Ammon's horn (tissue), 1 donor: ENCODE measurements around the gene SEPTIN11.
"Not testable (repeated sequence)": the region's sequence is repeated elsewhere in the genome, so short reads cannot be mapped to it uniquely, and the experiment has no call there.

Source experiments
- DNase-seq: peaks from one replicate; pipeline ENCODE4 v3.0.0-alpha.2; 2016; ENCODE audit warnings: low spot score

SEPTIN11 gene

GRCh38 chr4:76952071-76952470, 2.5 kb downstream of the SEPTIN11 start:
- DNase-seq = no peak

DNA sequence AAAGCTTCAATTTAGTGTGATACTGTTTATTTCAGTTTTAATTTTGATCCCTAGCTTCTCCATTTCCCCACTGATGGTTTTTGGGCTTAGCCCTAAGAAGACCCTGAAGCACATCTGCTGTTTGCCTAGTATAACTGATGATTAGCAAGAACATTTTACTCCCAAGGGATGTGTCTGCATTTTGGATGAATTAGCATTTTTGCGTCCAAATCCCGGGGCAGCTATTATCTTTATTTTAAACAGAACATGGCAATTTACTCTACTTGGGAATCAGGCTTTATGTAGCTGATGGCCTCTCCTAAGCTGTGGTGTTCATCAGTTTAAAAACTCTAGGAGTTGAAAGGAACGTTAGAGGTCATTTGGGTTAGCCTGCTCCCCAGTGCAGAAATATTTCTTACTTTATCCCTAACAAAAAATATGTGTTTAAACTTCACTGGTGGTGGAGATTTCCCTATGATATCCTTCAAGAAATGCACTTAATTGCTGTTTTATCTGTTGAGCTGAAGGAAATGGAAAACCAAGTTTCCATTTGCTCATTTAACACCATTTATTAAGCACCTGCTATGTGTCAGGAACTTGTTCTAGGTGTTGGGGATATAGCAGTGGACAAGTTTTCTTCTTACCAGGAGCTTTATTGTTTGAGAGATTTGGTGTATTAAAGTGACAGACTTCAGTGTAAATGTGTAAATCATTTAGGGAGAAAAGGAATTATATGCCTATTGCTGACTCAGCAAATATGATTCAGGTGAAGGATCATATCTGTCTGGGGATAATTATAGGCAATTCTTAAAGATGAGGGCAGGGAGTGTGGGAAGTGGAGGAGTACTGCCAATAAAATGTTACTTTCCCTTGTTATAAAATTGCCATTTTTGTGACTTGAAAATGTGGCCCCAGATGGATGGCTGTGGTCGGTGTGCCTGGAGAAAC, 3.4 kb downstream of the SEPTIN11 start:
- no peak for DNase-seq

DNA sequence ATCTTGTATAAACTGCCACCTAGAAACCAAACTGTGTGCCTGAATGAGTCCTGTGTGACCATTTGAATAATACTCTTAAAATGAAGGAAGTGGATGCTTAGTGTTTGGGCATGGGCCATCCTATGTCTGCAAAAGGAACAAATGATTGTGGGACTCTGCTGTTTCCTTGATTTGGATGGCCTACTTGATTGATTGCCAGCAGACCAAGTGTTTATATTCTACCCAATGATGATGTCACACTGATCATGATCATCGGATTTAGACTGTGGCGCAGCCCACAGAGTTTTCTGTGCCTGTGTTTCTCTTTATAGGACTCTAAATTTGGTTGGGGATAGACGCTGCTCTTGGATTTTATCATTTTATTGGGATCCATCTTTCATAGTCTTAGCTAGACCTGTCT, 4.4 kb downstream of the SEPTIN11 start:
- DNase-seq = no peak

- no peak for DNase-seq
Measured at GRCh38 chr4:76954489-76954888, 4.9 kb downstream of the SEPTIN11 start.

- DNase-seq = no peak
Measured at GRCh38 chr4:76955182-76955581, 5.6 kb downstream of the SEPTIN11 start.

GRCh38 chr4:76957004-76957738, 7.6 kb downstream of the SEPTIN11 start:
- DNase-seq = no peak

GRCh38 chr4:76958891-76959290, 9.3 kb downstream of the SEPTIN11 start:
- DNase-seq = no peak

DNA sequence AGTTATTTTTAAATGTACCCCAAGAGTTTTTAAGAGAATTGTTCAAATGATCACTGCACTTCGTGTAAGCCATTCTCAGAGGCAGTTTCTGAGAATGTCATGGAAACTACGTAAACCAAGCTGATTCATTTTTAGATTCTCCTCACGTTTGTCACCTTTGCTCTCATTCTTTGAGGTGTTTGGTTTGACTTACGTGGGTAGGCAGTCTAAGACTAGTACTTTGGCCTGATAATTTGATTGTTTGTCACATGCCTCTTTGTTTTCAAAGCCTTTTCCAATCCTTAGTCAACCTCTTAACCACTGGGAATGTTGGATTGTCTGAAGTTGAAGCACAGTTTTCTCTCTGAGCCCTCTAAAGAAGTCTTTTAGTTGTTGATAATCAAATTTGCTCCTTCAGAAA, 10.5 kb downstream of the SEPTIN11 start:
- no peak for DNase-seq

DNA sequence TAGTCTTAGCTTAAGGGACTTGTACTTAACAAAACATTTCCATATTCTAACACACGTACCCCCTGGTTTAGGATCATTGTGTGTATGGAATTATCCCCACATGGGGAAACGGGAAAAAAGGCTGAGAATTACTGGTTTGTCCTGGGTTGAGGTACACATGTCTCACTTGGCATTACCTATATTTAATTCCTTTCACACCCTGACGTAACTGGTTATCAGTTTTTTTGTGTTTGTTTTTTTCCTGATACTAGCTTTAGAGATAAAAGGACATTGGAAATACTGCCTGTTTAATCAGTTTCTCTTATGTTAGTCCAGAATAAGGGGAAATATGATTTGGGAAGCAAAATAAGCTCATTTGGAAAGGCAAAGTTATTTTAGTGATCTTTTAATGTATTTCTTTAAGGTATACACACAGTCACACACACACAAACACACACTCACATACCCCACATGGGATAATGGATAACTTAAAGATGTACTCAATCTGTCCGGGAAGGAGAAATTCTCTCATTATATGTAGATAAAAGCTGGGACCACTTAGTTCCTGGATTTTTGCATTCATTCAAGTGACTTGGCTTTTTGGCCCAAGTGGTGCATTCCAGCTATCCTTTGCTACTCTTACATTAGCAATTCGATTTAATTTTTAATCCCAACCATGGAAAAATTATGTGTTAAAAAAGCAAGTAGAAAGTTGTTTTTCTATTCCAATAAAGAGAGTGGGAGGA, 13.0 kb downstream of the SEPTIN11 start:
- no peak for DNase-seq

DNA sequence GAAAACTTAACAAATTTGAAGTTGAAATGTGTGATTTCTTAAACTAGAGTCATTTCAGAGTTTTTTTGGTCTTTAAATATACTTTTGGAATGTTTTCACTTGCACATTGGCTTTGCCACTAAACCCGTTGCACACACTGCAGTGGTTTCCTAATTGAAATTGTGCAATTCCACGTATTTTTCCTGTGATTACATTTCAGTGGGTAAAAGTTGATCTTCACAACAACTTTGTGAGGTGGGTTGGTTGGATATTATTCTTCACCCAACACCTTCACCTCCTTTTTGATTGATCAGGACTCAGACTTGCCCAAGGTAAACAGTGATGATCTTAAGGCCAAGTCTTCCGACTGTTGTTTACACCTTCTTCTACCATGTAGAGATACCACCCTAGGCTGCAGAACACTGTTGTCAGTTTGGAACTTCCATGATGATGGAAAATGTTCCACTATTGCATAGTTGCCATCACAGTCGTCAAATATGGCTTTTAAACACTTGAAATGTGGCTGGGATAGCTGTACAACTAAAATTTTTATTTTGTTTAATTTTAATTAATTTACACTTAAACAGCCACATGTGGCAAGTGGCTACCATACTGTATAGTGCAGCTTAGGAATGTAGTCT, 13.7 kb downstream of the SEPTIN11 start:
- DNase-seq = no peak

GRCh38 chr4:76963927-76964326, 14.4 kb downstream of the SEPTIN11 start:
- not testable (repeated sequence) for DNase-seq

GRCh38 chr4:76964769-76965168, 15.2 kb downstream of the SEPTIN11 start:
- no peak for DNase-seq

GRCh38 chr4:76965866-76966579, 16.5 kb downstream of the SEPTIN11 start:
- DNase-seq = no peak

DNA sequence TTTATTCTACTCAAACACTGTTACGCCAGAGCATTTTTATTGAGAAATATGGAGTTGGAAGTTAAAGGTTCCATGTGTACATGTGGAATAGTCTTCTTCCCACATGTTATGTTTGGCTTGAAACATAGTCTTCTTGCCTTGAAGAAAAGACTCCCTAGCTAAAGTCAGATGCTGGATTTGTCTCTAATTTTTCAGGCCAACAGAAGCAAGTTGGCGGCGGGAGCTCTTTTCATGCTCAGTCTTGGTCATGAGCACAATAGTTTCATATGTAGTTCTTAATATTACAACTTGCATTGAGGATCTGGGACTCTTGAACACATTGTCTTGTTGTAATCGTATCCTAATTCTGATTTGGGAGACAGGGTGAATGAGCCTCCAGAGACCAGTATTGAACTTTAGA, 19.4 kb downstream of the SEPTIN11 start:
- DNase-seq = no peak

- DNase-seq = no peak
Measured at GRCh38 chr4:76969495-76969894, 19.9 kb downstream of the SEPTIN11 start.

DNA sequence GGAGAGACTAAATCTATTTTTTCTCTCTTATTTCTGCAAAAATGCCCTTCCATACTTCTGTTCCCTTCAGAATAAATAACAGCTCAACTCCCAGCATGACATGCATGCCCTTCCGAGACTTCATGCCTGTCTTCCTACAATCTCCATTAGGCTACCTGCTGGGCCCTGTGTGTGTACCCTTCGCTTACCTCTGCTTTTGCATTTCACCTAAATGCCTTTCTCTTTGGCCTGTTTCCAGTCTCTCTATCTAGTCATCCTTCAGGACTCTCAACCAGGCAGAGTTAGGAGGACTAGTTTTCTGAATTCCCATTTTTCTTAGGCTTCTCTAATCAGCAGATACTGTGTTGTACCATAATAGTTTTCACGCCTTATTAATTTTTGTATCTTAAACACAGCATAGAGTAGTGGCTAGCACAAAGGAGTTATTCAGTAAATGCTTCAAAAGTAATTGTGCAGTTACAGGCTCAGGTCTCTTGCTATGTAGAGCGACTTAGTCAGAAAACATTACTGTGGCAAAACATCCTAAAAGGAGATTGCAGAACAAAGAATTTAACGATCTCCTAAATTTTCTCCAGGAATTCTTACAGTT, 20.5 kb downstream of the SEPTIN11 start:
- DNase-seq = no peak

- no peak for DNase-seq
Measured at GRCh38 chr4:76972306-76972705, 22.8 kb downstream of the SEPTIN11 start.

DNA sequence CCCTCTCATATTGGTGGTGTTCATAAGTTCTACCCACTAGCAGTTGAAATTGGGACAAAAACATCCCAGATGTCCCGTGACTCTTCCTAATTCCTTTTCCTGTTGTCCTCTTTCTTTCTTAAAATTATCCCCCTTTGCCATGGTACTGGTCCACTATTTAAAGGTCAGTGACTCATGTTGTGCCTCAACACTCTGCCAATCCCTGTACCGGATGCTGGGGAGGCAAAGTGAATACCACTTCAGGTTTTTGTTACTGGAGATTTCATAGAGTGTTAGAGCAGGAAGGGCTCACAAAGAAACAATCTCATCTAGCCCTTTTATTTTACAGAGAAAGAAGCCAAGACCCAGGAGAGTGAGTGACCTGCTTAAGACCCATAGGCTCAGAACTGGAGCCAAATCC, 24.6 kb downstream of the SEPTIN11 start:
- DNase-seq = no peak

GRCh38 chr4:76977113-76977512, 27.6 kb downstream of the SEPTIN11 start:
- no peak for DNase-seq

DNA sequence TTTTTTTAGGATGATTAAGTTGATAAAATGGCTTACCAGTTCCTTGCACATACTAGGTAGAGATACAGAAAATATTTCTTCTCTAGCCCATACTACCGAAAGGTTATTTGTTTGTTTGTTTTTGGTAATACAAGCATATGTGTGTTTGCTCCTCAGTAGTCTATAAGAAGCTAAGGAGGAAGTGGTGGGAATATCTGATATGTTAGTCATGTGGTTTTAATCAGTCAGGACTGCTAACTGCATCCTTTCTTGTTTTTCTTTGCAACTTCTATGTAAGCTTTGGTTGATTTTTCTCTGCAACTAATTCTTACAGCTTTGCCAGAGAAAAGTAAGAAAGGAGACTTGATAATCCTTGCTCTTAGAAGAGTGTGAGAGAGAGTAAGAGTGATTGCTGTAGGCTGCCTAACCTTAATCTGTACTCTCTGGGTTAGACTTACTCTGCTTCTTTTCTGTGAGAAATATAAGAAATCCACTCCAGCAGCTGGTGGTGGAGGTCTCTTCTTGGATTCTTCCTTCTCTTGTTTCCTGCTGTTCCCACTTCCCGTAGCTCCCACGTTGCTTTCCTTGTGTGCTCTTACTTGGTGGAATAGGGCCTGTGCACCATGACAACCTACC, 28.3 kb downstream of the SEPTIN11 start:
- no peak for DNase-seq

DNA sequence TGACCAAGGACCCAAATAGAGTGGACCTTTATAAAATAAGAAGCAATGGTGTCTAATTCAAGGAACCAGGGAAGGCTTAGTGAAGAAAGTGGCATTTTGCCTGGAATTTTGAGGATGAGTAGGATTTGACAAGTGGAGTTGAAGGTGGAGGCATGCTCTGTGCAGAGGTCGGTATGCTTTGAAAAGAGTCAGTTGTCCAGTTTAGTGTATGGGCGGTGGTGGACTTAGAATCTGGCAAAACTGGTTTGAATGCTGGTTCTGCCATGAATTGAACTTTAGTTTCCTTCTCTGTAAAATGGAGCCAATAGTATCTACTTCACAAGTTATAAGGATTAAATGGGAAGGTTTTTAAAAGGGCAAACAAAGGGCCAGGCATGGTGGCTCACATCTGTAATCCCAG, 29.7 kb downstream of the SEPTIN11 start:
- DNase-seq = no peak
